ENCODE data around the gene CCDC191.

DNA sequence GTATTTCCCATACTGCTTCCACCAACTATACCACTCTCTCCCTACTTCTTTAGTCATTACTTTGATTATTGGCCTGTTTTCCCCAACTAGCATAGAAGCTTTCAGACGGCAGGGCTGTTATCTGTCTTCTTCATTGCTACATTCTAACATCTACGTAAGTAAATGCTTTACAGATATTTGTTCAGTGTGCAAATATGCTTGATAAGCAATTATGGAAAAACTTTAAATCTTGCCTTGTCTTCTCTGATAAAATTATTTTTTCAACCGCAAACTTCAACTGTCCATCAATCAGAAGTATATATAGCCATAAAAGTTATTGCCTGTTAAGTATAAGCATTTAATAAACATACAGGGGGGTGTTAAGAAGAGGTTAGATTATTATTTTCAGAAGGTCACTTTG lies 72.8 kb downstream of the CCDC191 start:
- TF ChIP-seq CTCF (conservative IDR thresholded peaks at IDR 0.05; ENCODE audit: low read length) (no peak), EZH2phosphoT487 (IDR thresholded peaks at IDR 0.05; ENCODE audit: borderline replicate concordance, low read depth, low read length) (no peak)

Data from OCI-LY7 (cell line).